ENCODE data around the gene AQP6.

The AQP6 gene

GRCh38 chr12:49972641-49973360, at the start of gene AQP6:
Gene AQP6 (plus strand): TSS chr12:49972947. CDS start chr12:49973174, 227 bp downstream.
- no peak for FAIRE-seq

GRCh38 chr12:49923035-49923644, 49.6 kb upstream of the AQP6 start:
- no peak for FAIRE-seq

- no peak for FAIRE-seq
Measured at GRCh38 chr12:49923880-49924556, 48.7 kb upstream of the AQP6 start.

GRCh38 chr12:49924628-49925246, 48.0 kb upstream of the AQP6 start:
- FAIRE-seq = no peak

GRCh38 chr12:49925433-49926204, 47.1 kb upstream of the AQP6 start:
- FAIRE-seq = no peak

GRCh38 chr12:49928471-49928870, 44.3 kb upstream of the AQP6 start:
- no peak for FAIRE-seq

GRCh38 chr12:49929581-49929980, 43.2 kb upstream of the AQP6 start:
- FAIRE-seq = no peak

GRCh38 chr12:49930515-49931288, 42.0 kb upstream of the AQP6 start:
- no peak for FAIRE-seq

- no peak for FAIRE-seq
Measured at GRCh38 chr12:49932023-49932422, 40.7 kb upstream of the AQP6 start.

GRCh38 chr12:49932533-49933130, 40.1 kb upstream of the AQP6 start:
- no peak for FAIRE-seq

- no peak for FAIRE-seq
Measured at GRCh38 chr12:49933796-49934195, 39.0 kb upstream of the AQP6 start.

GRCh38 chr12:49934505-49934904, 38.2 kb upstream of the AQP6 start:
- FAIRE-seq = no peak

- no peak for FAIRE-seq
Measured at GRCh38 chr12:49936925-49937324, 35.8 kb upstream of the AQP6 start.

- FAIRE-seq = no peak
Measured at GRCh38 chr12:49937639-49938300, 35.0 kb upstream of the AQP6 start.

GRCh38 chr12:49939307-49939706, 33.4 kb upstream of the AQP6 start:
- FAIRE-seq = no peak

GRCh38 chr12:49939707-49940106, 33.0 kb upstream of the AQP6 start:
- FAIRE-seq = no peak

GRCh38 chr12:49941556-49942511, 30.9 kb upstream of the AQP6 start:
- no peak for FAIRE-seq

GRCh38 chr12:49942512-49942893, 30.2 kb upstream of the AQP6 start:
- no peak for FAIRE-seq

- FAIRE-seq = no peak
Measured at GRCh38 chr12:49942921-49943624, 29.7 kb upstream of the AQP6 start.

All from G401.6 (cell line).